ENCODE results near the gene PTGIS. TPM values are rescaled to one million over a fixed set of nuclear protein-coding genes. Genes with fewer than 3 reads are reported as not detected.

Gene PTGIS
- total and polyA plus RNA-seq, 2 donors (not counting 3 experiments of a cell fraction or from before 2014, with no cell fraction given): 6.2 to 11.8 TPM

DNA sequence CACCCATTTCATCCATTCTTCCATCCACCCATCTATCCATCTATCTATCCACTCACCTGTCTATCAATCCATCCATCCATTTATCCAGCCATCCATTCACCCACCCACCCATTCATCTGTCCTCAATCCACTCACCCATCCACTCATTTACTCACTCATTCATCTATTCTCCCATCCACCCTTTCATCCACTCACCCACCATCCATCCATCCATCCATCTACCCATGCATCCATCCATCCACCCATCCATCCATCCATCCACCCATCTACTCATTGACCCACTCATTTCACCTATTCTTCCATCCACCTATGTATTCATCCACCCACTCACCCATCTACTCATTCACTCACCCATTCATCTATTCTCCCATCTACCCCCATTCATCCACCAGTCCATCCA, 24.2 kb upstream of the PTGIS start:
- Histone ChIP-seq H2AFZ (ENCODE audit: low read depth, low read length) (no peak overlapping the region), H3K27ac (ENCODE audit: insufficient read depth, low read depth, low read length) (no peak overlapping the region), H3K9me3 (replicated peaks; ENCODE audit: control insufficient read depth, insufficient read depth, low read length) (no peaks in the 10 kb centered on the region), H3K4me2 (ENCODE audit: insufficient read depth, low read length) (no peak overlapping the region), H3K9me1 (replicated peaks; ENCODE audit: control insufficient read depth, extremely low read depth, insufficient read depth, low read length) (no peaks in the 10 kb centered on the region), H3K4me1 (ENCODE audit: control insufficient read depth, extremely low read depth, insufficient read depth, low read length) (peaks cover 19% of the 10 kb centered on the region), H4K20me1 (replicated peaks; ENCODE audit: control insufficient read depth, extremely low read depth, insufficient read depth, low read length) (no peaks in the 10 kb centered on the region), H3K4me3 (replicated peaks in 1 of 3; ENCODE audit: insufficient read depth in 1 of 3, low read depth in 1 of 3, low read length in 3 of 3) (no peak overlapping the region), H3K9ac (replicated peaks; ENCODE audit: extremely low read depth, insufficient read depth, low read length) (no peak overlapping the region), H3K79me2 (ENCODE audit: control insufficient read depth, insufficient read depth, low read length) (no peaks in the 10 kb centered on the region), H3K27me3 (ENCODE audit: control insufficient read depth in 2 of 2, insufficient read depth in 2 of 2, low read length in 2 of 2) (no peaks in the 10 kb centered on the region), H3K36me3 (ENCODE audit: control insufficient read depth in 2 of 2, extremely low read depth in 1 of 2, insufficient read depth in 2 of 2, low read length in 2 of 2) (no peaks in the 10 kb centered on the region)
- no peak for FAIRE-seq
- intact Hi-C loops (cut with micrococcal nuclease) (no loop called here), dilution Hi-C loops (cut with MboI; ENCODE audit: extremely low pct_ligation_motif_present, low sequenced_read_pairs) (no loop called here)
- POLR2A ChIA-PET: no interaction called here
- no peak for TF ChIP-seq JUN (IDR thresholded peaks at IDR 0.05; ENCODE audit: borderline replicate concordance, insufficient read depth, insufficient read length, low read depth)
- no peak for TF ChIP-seq FOS (IDR thresholded peaks at IDR 0.05; ENCODE audit: borderline replicate concordance, insufficient read depth, low read length)
- TF ChIP-seq, protein P1, sequence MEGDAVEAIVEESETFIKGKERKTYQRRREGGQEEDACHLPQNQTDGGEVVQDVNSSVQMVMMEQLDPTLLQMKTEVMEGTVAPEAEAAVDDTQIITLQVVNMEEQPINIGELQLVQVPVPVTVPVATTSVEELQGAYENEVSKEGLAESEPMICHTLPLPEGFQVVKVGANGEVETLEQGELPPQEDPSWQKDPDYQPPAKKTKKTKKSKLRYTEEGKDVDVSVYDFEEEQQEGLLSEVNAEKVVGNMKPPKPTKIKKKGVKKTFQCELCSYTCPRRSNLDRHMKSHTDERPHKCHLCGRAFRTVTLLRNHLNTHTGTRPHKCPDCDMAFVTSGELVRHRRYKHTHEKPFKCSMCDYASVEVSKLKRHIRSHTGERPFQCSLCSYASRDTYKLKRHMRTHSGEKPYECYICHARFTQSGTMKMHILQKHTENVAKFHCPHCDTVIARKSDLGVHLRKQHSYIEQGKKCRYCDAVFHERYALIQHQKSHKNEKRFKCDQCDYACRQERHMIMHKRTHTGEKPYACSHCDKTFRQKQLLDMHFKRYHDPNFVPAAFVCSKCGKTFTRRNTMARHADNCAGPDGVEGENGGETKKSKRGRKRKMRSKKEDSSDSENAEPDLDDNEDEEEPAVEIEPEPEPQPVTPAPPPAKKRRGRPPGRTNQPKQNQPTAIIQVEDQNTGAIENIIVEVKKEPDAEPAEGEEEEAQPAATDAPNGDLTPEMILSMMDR (IDR thresholded peaks at IDR 0.05; ENCODE audit: extremely low read depth in 1 of 2, insufficient read depth in 1 of 2, low read depth in 1 of 2, low read length in 2 of 2): no peak
- TF ChIP-seq MYC (IDR thresholded peaks at IDR 0.05; ENCODE audit: low read depth, low read length): no peak
- TF ChIP-seq POLR2A (IDR thresholded peaks at IDR 0.05; ENCODE audit: low read depth, low read length): no peak
- TF ChIP-seq POLR2AphosphoS5 (IDR thresholded peaks at IDR 0.05; ENCODE audit: insufficient read depth, low read depth, low read length): no peak
- TF ChIP-seq, protein P2, sequence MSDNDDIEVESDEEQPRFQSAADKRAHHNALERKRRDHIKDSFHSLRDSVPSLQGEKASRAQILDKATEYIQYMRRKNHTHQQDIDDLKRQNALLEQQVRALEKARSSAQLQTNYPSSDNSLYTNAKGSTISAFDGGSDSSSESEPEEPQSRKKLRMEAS (IDR thresholded peaks at IDR 0.05; ENCODE audit: insufficient read depth, insufficient read length): no peak
- TF ChIP-seq EZH2 (IDR thresholded peaks at IDR 0.05; ENCODE audit: borderline replicate concordance, low read depth, low read length, severe bottlenecking): no peak
- TF ChIP-seq GATA2 (IDR thresholded peaks at IDR 0.05; ENCODE audit: insufficient read depth, insufficient read length, low read depth, low read length): no peak
- BruUV-seq (replicated peaks): no TSS peak
- CTCF ChIA-PET: interaction anchor here (1.0 to 1.4 kb wide), 2 partner anchors 16 to 50 kb away, joined by 5 read pairs; no protein-coding TSS in a partner anchor
- no peak for DNase-seq (ENCODE audit: low read depth, low spot score)
